Endothelial cell of umbilical vein (primary cell): Measurements from ENCODE around the gene ANGPTL2. TPM values are rescaled to one million over a fixed set of nuclear protein-coding genes. Genes with fewer than 3 reads are reported as not detected.

Source experiments
- BruUV-seq: library from RNA; stranded (reverse); fragments of 400-500 nt; replicated peaks from 2 replicates; lab custom pipeline; 2021; lab: Mats Ljungman, UMichigan
- CTCF ChIA-PET: fragments of 300-600, 350-600 bp; sonication (Branson Sonifier 250); formaldehyde crosslinking; loops from one replicate; lab custom pipeline; 2021; ENCODE audit warnings: antibody characterized with exemption, inconsistent platforms; lab: Charles Lee
- POLR2A ChIA-PET: fragments of 300-600, 350-600 bp; sonication (Branson Sonifier 250); formaldehyde crosslinking; loops from one replicate; lab custom pipeline; 2021; ENCODE audit warnings: antibody characterized with exemption, inconsistent platforms; lab: Charles Lee
- DNase-seq: peaks from one replicate; pipeline ENCODE4 v3.0.0-alpha.2; 2011; ENCODE audit warnings: low read depth, low spot score
- FAIRE-seq: peaks from 2 replicates; lab custom pipeline; 2011; peaks lifted over from hg19 to GRCh38; lab: Jason Lieb, UNC
- H2AFZ ChIP-seq: 2 replicates; pipeline ENCODE4 v1.6.0; 2012; ENCODE audit warnings: low read depth, low read length, control low read depth, inconsistent platforms
- H3K27ac ChIP-seq: 2 replicates; pipeline ENCODE4 v1.5.1; 2011; ENCODE audit warnings: low read depth, mild to moderate bottlenecking, control low read depth, low read length, moderate library complexity; ENCODE audit not compliant: insufficient read depth
- H3K27me3 ChIP-seq, 2 experiments: 2 replicates each; pipeline versions ENCODE4 v1.6.0 to v1.6.1; 2011; ENCODE audit warnings: low read length in 2 of 2, mixed read lengths in 1 of 2; ENCODE audit not compliant: control insufficient read depth in 2 of 2, insufficient read depth in 2 of 2
- H3K36me3 ChIP-seq, 2 experiments: 2 replicates in 1 of 2; 3 replicates in 1 of 2; pipeline ENCODE4 v1.5.1; 2011; ENCODE audit warnings: low read length in 2 of 2, mild to moderate bottlenecking in 1 of 2, moderate library complexity in 1 of 2; ENCODE audit not compliant: control insufficient read depth in 2 of 2, insufficient read depth in 2 of 2; ENCODE audit errors: extremely low read depth in 1 of 2
- H3K4me1 ChIP-seq: 3 replicates; pipeline ENCODE4 v1.5.1; 2011; ENCODE audit warnings: mild to moderate bottlenecking, low read length; ENCODE audit not compliant: control insufficient read depth, insufficient read depth; ENCODE audit errors: extremely low read depth
- H3K4me2 ChIP-seq: 2 replicates; pipeline ENCODE4 v1.6.1; 2011; ENCODE audit warnings: low read length, control low read depth, mixed read lengths; ENCODE audit not compliant: insufficient read depth
- H3K4me3 ChIP-seq, 3 experiments: fragments of 200-600 bp in 1 of 3; sonication (generic), shearing (Covaris generic) in 1 of 3; replicated peaks in 1 of 3; 2 replicates each; pipeline ENCODE4 v1.5.1; 2011 to 2016; ENCODE audit warnings: control low read depth in 3 of 3, low read length in 3 of 3, mild to moderate bottlenecking in 2 of 3, inconsistent platforms in 1 of 3, low read depth in 1 of 3, moderate library complexity in 1 of 3; ENCODE audit not compliant: insufficient read depth in 1 of 3
- H3K79me2 ChIP-seq: 2 replicates; pipeline ENCODE4 v1.6.0; 2012; ENCODE audit warnings: low read length, inconsistent platforms; ENCODE audit not compliant: control insufficient read depth, insufficient read depth
- H3K9ac ChIP-seq: replicated peaks from 2 replicates; pipeline ENCODE3; 2011; ENCODE audit warnings: low read length, control low read depth; ENCODE audit not compliant: insufficient read depth; ENCODE audit errors: extremely low read depth
- H3K9me1 ChIP-seq: replicated peaks from 3 replicates; pipeline ENCODE4 v1.6.0; 2011; ENCODE audit warnings: mild to moderate bottlenecking, low read length; ENCODE audit not compliant: control insufficient read depth, insufficient read depth; ENCODE audit errors: extremely low read depth
- H3K9me3 ChIP-seq: replicated peaks from 2 replicates; pipeline ENCODE4 v1.5.1; 2012; ENCODE audit warnings: low read length, inconsistent platforms; ENCODE audit not compliant: control insufficient read depth, insufficient read depth
- H4K20me1 ChIP-seq: replicated peaks from 2 replicates; pipeline ENCODE3; 2011; ENCODE audit warnings: mild to moderate bottlenecking, low read length; ENCODE audit not compliant: control insufficient read depth, insufficient read depth; ENCODE audit errors: extremely low read depth
- EZH2 ChIP-seq: IDR thresholded peaks from 2 replicates; pipeline ENCODE4 v1.6.1; 2012; ENCODE audit warnings: borderline replicate concordance, low read depth, mild to moderate bottlenecking, moderate library complexity, low read length, inconsistent platforms; ENCODE audit not compliant: severe bottlenecking
- FOS ChIP-seq: IDR thresholded peaks from 2 replicates; pipeline ENCODE4 v1.6.1; 2011; ENCODE audit warnings: mild to moderate bottlenecking, low read length, moderate library complexity, borderline replicate concordance; ENCODE audit not compliant: insufficient read depth
- GATA2 ChIP-seq: IDR thresholded peaks from 2 replicates; pipeline ENCODE4 v1.7.0; 2011; ENCODE audit warnings: low read depth, mild to moderate bottlenecking, moderate library complexity, mixed read lengths, low read length; ENCODE audit not compliant: insufficient read length, insufficient read depth
- JUN ChIP-seq: IDR thresholded peaks from 2 replicates; pipeline ENCODE4 v1.6.1; 2011; ENCODE audit warnings: borderline replicate concordance, low read depth; ENCODE audit not compliant: insufficient read length, insufficient read depth
- MAX ChIP-seq: IDR thresholded peaks from 2 replicates; pipeline ENCODE4 v1.6.1; 2011; ENCODE audit not compliant: insufficient read depth, insufficient read length
- MYC ChIP-seq: IDR thresholded peaks from one replicate; pipeline ENCODE4 v1.6.1; 2011; ENCODE audit warnings: mild to moderate bottlenecking, low read depth, low read length
- POLR2A ChIP-seq: IDR thresholded peaks from 2 replicates; pipeline ENCODE4 v1.6.1; 2012; ENCODE audit warnings: low read depth, mild to moderate bottlenecking, control low read depth, low read length
- POLR2AphosphoS5 ChIP-seq: IDR thresholded peaks from 2 replicates; pipeline ENCODE4 v1.6.1; 2012; ENCODE audit warnings: low read depth, mild to moderate bottlenecking, control low read depth, low read length, moderate library complexity; ENCODE audit not compliant: insufficient read depth
- dilution Hi-C: fragments of 300-500 bp; cut with MboI; formaldehyde crosslinking; loops from one replicate; pipeline ENCODE4 v1.15.0; 2019; ENCODE audit warnings: low sequenced_read_pairs; ENCODE audit not compliant: extremely low pct_ligation_motif_present
- intact Hi-C: fragments of 100-400 bp; cut with micrococcal nuclease; formaldehyde crosslinking; loops from one replicate; pipeline ENCODE4 v1.10.0; 2022
- polyA plus RNA-seq, 4 experiments: library from polyadenylated mRNA; depleted of rRNA in 3 of 4; stranded (reverse) in 3 of 4; unstranded in 1 of 4; fragments of >200 nt; gene quantifications; 2 replicates each; pipeline versions ENCODE4 v1.2.1 to v1.2.3, GENCODE V29; 2011 to 2012; ENCODE audit warnings: missing spikeins in 1 of 4
- total RNA-seq: library from RNA; stranded (reverse); gene quantifications from 2 replicates; pipeline ENCODE4 v1.2.3, GENCODE V29; 2021
- TF ChIP-seq, protein P1 (sequence below), 2 donors: IDR thresholded peaks; 1 replicate in 1 of 2; 2 replicates in 1 of 2; pipeline ENCODE4 v1.5.1; 2011; ENCODE audit warnings: low read length in 2 of 2, mild to moderate bottlenecking in 2 of 2, moderate library complexity in 2 of 2, control low read depth in 1 of 2, inconsistent platforms in 1 of 2, low read depth in 1 of 2; ENCODE audit not compliant: insufficient read depth in 1 of 2; ENCODE audit errors: extremely low read depth in 1 of 2

The ANGPTL2 gene
- total and polyA plus RNA-seq, 2 donors (not counting 3 experiments of a cell fraction or from before 2014, with no cell fraction given): 15.1 to 24.5 TPM

GRCh38 chr9:127136081-127136879, 13.8 kb upstream of the ANGPTL2 start:
- H3K9me1 ChIP-seq: no peaks in the 10 kb centered on the region
- no peaks in the 10 kb centered on the region for H3K9me3 ChIP-seq
- no peak overlapping the region for H2AFZ ChIP-seq
- H3K4me2 ChIP-seq: no peak overlapping the region
- TF ChIP-seq MAX (no peak), EZH2 (no peak), POLR2AphosphoS5 (no peak), MYC (no peak), GATA2 (no peak), POLR2A (no peak), JUN (no peak), FOS (no peak)
- TF ChIP-seq, protein P1, sequence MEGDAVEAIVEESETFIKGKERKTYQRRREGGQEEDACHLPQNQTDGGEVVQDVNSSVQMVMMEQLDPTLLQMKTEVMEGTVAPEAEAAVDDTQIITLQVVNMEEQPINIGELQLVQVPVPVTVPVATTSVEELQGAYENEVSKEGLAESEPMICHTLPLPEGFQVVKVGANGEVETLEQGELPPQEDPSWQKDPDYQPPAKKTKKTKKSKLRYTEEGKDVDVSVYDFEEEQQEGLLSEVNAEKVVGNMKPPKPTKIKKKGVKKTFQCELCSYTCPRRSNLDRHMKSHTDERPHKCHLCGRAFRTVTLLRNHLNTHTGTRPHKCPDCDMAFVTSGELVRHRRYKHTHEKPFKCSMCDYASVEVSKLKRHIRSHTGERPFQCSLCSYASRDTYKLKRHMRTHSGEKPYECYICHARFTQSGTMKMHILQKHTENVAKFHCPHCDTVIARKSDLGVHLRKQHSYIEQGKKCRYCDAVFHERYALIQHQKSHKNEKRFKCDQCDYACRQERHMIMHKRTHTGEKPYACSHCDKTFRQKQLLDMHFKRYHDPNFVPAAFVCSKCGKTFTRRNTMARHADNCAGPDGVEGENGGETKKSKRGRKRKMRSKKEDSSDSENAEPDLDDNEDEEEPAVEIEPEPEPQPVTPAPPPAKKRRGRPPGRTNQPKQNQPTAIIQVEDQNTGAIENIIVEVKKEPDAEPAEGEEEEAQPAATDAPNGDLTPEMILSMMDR (IDR thresholded peaks at IDR 0.05; ENCODE audit: extremely low read depth in 1 of 2, insufficient read depth in 1 of 2, low read depth in 1 of 2, low read length in 2 of 2): no peak
- H3K79me2 ChIP-seq: no peaks in the 10 kb centered on the region
- H3K9ac ChIP-seq: no peak overlapping the region
- peaks cover 0 to 4% of the 10 kb centered on the region in 2 experiments for H3K27me3 ChIP-seq
- POLR2A ChIA-PET: no interaction called here
- H4K20me1 ChIP-seq: no peaks in the 10 kb centered on the region
- no peak overlapping the region for H3K4me3 ChIP-seq
- H3K36me3 ChIP-seq: no peaks in the 10 kb centered on the region
- FAIRE-seq (no peak), DNase-seq (no peak)
- intact Hi-C loops (no loop called here), dilution Hi-C loops (no loop called here)
- H3K27ac ChIP-seq: no peak overlapping the region
- no peaks in the 10 kb centered on the region for H3K4me1 ChIP-seq
- CTCF ChIA-PET: interaction anchor here (1.4 to 1.5 kb wide), 2 partner anchors 18 to 24 kb away, joined by 3 to 6 read pairs; no protein-coding TSS in a partner anchor
- BruUV-seq: no TSS peak
